Endodermal cell (in vitro differentiated cells): ENCODE data around the gene CCDC92. TPM values are rescaled to one million over a fixed set of nuclear protein-coding genes. Genes with fewer than 3 reads are reported as not detected.

ENCODE experiments used
- DNase-seq: peaks from one replicate; pipeline ENCODE4 v3.0.0-alpha.2; 2017
- H3K27ac ChIP-seq: 2 replicates; pipeline ENCODE4 v1.5.1; 2013; ENCODE audit warnings: mild to moderate bottlenecking, low read depth, low read length, moderate library complexity
- H3K27me3 ChIP-seq: 2 replicates; pipeline ENCODE4 v1.6.1; 2013; ENCODE audit warnings: mild to moderate bottlenecking, low read length, moderate library complexity; ENCODE audit not compliant: insufficient read depth, control insufficient read depth, poor library complexity, severe bottlenecking
- H3K36me3 ChIP-seq: 2 replicates; pipeline ENCODE4 v1.7.0; 2013; ENCODE audit warnings: mild to moderate bottlenecking, low read length, moderate library complexity; ENCODE audit not compliant: control insufficient read depth, insufficient read depth
- H3K4me1 ChIP-seq: one replicate; pipeline ENCODE4 v1.7.0; 2013; ENCODE audit warnings: low read length; ENCODE audit not compliant: control insufficient read depth, insufficient read depth
- H3K4me3 ChIP-seq: 2 replicates; pipeline ENCODE4 v1.5.1; 2013; ENCODE audit warnings: mild to moderate bottlenecking, low read length, moderate library complexity
- H3K9ac ChIP-seq: 2 replicates; pipeline ENCODE4 v1.6.1; 2013; ENCODE audit warnings: mild to moderate bottlenecking, low read length, moderate library complexity; ENCODE audit not compliant: poor library complexity, severe bottlenecking; ENCODE audit errors: extremely low read depth
- H3K9me3 ChIP-seq: 2 replicates; pipeline ENCODE4 v1.6.1; 2013; ENCODE audit warnings: mild to moderate bottlenecking, low read length, moderate library complexity; ENCODE audit not compliant: control insufficient read depth
- H3K27ac Mint-ChIP-seq: 2 replicates; pipeline ENCODE4 v1.8.0; 2020; ENCODE audit warnings: mixed read lengths
- H3K27me3 Mint-ChIP-seq: 2 replicates; pipeline ENCODE4 v1.8.0; 2021; ENCODE audit warnings: mild to moderate bottlenecking, mixed read lengths; ENCODE audit not compliant: insufficient read depth
- H3K36me3 Mint-ChIP-seq: 2 replicates; pipeline ENCODE4 v1.8.0; 2020; ENCODE audit warnings: low read depth, mixed read lengths
- H3K4me1 Mint-ChIP-seq: 2 replicates; pipeline ENCODE4 v1.8.0; 2020; ENCODE audit warnings: mixed read lengths
- H3K4me3 Mint-ChIP-seq: 2 replicates; pipeline ENCODE4 v1.8.0; 2020; ENCODE audit warnings: mild to moderate bottlenecking, moderate library complexity, mixed read lengths
- H3K9me3 Mint-ChIP-seq: 2 replicates; pipeline ENCODE4 v1.8.0; 2020; ENCODE audit warnings: mild to moderate bottlenecking, mixed read lengths
- WGBS, 2 experiments: methylation state at CpG; one replicate each; pipeline versions ENCODE4 v1.1.5 to v1.1.7; 2013; ENCODE audit warnings: missing lambda C conversion rate in 2 of 2, mixed read lengths in 1 of 2; ENCODE audit not compliant: insufficient coverage in 1 of 2, insufficient read length in 1 of 2; 5-methylcytosine and 5-hydroxymethylcytosine counted together
- total RNA-seq, 2 donors: library from RNA; stranded (reverse); fragmentation: NEBNext Ultra II Directional in 1 of 2; extraction: Animal tissue kit (Norgen Biotek cat#: 25700) in 1 of 2; gene quantifications; 2 replicates in 1 of 2; 3 replicates in 1 of 2; pipeline ENCODE4 v1.2.1, GENCODE V29; 2021
- TF ChIP-seq, protein P1 (sequence below): fragments of 200-600 bp; sonication (generic); conservative IDR thresholded peaks from 2 replicates; pipeline ENCODE4 v1.5.0; 2021; ENCODE audit warnings: antibody characterized with exemption, mild to moderate bottlenecking

CCDC92 gene
- total RNA-seq, 2 donors from 2014 or later, result 37.9 to 45.1 TPM

DNA sequence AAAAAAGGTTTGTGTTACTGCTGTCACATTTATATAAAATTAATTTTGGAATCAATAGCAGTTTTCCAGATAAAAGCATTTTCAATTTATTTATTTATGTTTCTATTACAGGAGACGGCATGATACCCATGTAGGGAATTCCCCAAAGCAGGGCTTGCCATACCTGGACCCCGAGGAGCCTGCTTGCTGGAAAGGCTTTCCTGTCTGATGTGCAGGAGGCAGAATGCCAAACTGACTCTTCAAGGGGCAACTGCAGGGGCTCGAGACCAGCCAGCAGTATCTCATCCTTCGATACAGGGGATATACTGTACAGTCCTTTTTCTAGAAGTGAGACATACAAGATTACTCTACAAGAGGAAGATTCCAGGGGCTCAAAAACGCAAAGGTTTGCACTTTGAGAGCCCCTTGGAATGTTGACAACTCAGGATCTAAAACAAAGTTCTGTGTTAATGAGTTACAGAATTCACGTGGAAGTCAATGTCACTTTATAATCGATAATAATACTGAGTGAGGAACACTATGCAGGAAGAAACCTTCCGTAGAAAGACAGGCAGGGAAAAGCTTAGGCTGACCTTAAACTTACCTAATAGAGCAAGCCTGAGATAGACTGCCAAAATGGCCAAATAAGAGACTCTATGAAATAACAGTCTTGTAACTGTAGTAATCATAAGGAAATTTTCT is 38.9 kb upstream of the CCDC92 start:
- Histone ChIP-seq H3K9ac (no peak overlapping the region), H3K9me3 (no peaks in the 10 kb centered on the region), H3K27ac (no peak overlapping the region), H3K36me3 (peaks cover 67% of the 10 kb centered on the region), H3K4me3 (no peak overlapping the region), H3K27me3 (no peaks in the 10 kb centered on the region), H3K4me1 (peaks cover 4% of the 10 kb centered on the region)
- DNase-seq, result no peak
- Mint-ChIP-seq H3K9me3 (no peaks in the 10 kb centered on the region), H3K27ac (no peak overlapping the region), H3K4me3 (no peak overlapping the region), H3K36me3 (peaks cover 51% of the 10 kb centered on the region), H3K27me3 (no peaks in the 10 kb centered on the region), H3K4me1 (peaks cover 11% of the 10 kb centered on the region)
- WGBS, 2 experiments, result 94 to 96% methylated on average over 8 of the region's 8 CpGs
- TF ChIP-seq, protein P1, sequence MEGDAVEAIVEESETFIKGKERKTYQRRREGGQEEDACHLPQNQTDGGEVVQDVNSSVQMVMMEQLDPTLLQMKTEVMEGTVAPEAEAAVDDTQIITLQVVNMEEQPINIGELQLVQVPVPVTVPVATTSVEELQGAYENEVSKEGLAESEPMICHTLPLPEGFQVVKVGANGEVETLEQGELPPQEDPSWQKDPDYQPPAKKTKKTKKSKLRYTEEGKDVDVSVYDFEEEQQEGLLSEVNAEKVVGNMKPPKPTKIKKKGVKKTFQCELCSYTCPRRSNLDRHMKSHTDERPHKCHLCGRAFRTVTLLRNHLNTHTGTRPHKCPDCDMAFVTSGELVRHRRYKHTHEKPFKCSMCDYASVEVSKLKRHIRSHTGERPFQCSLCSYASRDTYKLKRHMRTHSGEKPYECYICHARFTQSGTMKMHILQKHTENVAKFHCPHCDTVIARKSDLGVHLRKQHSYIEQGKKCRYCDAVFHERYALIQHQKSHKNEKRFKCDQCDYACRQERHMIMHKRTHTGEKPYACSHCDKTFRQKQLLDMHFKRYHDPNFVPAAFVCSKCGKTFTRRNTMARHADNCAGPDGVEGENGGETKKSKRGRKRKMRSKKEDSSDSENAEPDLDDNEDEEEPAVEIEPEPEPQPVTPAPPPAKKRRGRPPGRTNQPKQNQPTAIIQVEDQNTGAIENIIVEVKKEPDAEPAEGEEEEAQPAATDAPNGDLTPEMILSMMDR, result no peak

DNA sequence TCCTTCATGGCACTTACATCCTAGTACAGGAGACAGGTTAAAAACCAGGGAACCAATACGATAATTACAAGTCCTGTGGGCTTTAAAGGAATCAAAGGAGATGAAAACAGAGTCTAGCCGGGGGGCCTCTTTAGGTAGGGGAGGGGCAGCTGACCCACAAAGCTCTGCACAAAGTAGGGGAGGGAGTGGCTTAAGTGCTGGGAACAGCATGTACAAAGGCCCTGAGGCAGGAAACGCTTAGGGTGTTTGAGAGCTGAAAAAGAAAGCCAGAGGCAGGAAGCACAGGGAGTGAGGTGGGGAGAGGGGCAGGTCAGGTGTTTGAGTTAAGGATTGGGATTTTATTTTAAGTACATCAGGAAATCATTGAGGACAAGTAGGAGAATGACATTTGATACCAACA is 38.1 kb upstream of the CCDC92 start:
- Histone ChIP-seq H3K27me3 (no peaks in the 10 kb centered on the region), H3K27ac (no peak overlapping the region), H3K4me3 (no peak overlapping the region), H3K36me3 (peaks cover 71% of the 10 kb centered on the region), H3K9ac (no peak overlapping the region), H3K4me1 (peaks cover 4% of the 10 kb centered on the region), H3K9me3 (no peaks in the 10 kb centered on the region)
- Mint-ChIP-seq H3K4me1 (peaks cover 15% of the 10 kb centered on the region), H3K9me3 (no peaks in the 10 kb centered on the region), H3K36me3 (peaks cover 58% of the 10 kb centered on the region), H3K27ac (no peak overlapping the region), H3K27me3 (no peaks in the 10 kb centered on the region), H3K4me3 (no peak overlapping the region)
- no peak for DNase-seq
- TF ChIP-seq, protein P1, result no peak
- 82 to 85% methylated on average over 2 to 3 of the region's 3 CpGs for WGBS, 2 experiments

DNA sequence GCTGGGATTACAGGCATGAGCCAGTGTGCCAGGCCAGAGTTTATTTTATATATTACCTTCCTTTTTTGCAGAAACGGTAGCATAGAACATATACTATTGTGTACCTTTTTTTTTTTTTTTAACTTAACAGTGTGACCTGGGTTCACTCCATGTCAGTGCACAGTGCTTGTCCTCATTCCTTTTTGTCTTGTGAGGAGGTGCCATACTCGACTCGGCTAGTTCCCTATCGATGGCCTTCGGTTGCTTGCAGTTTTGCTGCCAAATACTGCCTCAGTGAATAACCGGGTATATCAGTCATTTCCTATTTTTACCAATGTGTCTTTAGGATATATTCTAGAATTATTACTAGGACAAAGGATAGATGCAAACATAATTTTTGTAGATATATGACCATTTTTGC is 37.1 kb upstream of the CCDC92 start:
- Histone ChIP-seq H3K9me3 (no peaks in the 10 kb centered on the region), H3K9ac (no peak overlapping the region), H3K27ac (no peak overlapping the region), H3K4me3 (no peak overlapping the region), H3K27me3 (no peaks in the 10 kb centered on the region), H3K36me3 (peaks cover 70% of the 10 kb centered on the region), H3K4me1 (peaks cover 4% of the 10 kb centered on the region)
- Mint-ChIP-seq H3K27me3 (no peaks in the 10 kb centered on the region), H3K36me3 (peaks cover 56% of the 10 kb centered on the region), H3K9me3 (no peaks in the 10 kb centered on the region), H3K4me3 (no peak overlapping the region), H3K27ac (no peak overlapping the region), H3K4me1 (peaks cover 10% of the 10 kb centered on the region)
- 92 to 100% methylated on average over 3 to 5 of the region's 6 CpGs for WGBS, 2 experiments
- TF ChIP-seq, protein P1, result no peak
- no peak for DNase-seq
